GM12891 (cell line): ENCODE measurements around the gene SRP14.

ENCODE experiments used
- POLR2A ChIP-seq: IDR thresholded peaks from 2 replicates; pipeline ENCODE4 v1.6.1; 2011; ENCODE audit warnings: low read depth, low read length, control low read depth
- TAF1 ChIP-seq: IDR thresholded peaks from 2 replicates; pipeline ENCODE4 v1.6.1; 2011; ENCODE audit warnings: low read depth, low read length, control low read depth

- TF ChIP-seq POLR2A (no peak), TAF1 (no peak)
These were observed 26.2 kb upstream of the SRP14 start for GRCh38 chr15:40065166-40065565.
